Activated B cell treated with CpG ODN at 0.5 μM for 24 hours (primary cell): ENCODE measurements around the gene CEP72. TPM values are rescaled to one million over a fixed set of nuclear protein-coding genes. Genes with fewer than 3 reads are reported as not detected.

ENCODE experiments used
- ATAC-seq: fragments of 200-7000 bp; cut with Tn5 transposase; one replicate; pipeline ENCODE4 v1.10.0; 2021; ENCODE audit warnings: low read depth, mild to moderate bottlenecking, moderate library complexity
- CTCF ChIA-PET: fragments of 350-600 bp; sonication (Branson Sonifier 250); formaldehyde crosslinking; loops from one replicate; lab custom pipeline; 2021; ENCODE audit warnings: antibody characterized with exemption; lab: Charles Lee
- POLR2A ChIA-PET: fragments of 350-600 bp; sonication (Branson Sonifier 250); formaldehyde crosslinking; loops from one replicate; lab custom pipeline; 2021; ENCODE audit warnings: antibody characterized with exemption; lab: Charles Lee
- DNase-seq: peaks from one replicate; pipeline ENCODE4 v3.0.0; 2022
- H3K27ac Mint-ChIP-seq: one replicate; pipeline ENCODE4 v1.8.0; 2020; ENCODE audit warnings: mixed read lengths
- H3K27me3 Mint-ChIP-seq: one replicate; pipeline ENCODE4 v1.8.0; 2021; ENCODE audit warnings: mixed read lengths
- H3K36me3 Mint-ChIP-seq: one replicate; pipeline ENCODE4 v1.8.0; 2021; ENCODE audit warnings: low read depth, mixed read lengths
- H3K4me1 Mint-ChIP-seq: one replicate; pipeline ENCODE4 v1.8.0; 2021; ENCODE audit warnings: mixed read lengths
- H3K4me3 Mint-ChIP-seq: one replicate; pipeline ENCODE4 v1.8.0; 2020; ENCODE audit warnings: mild to moderate bottlenecking, mixed read lengths
- H3K9me3 Mint-ChIP-seq: one replicate; pipeline ENCODE4 v1.8.0; 2020; ENCODE audit warnings: mixed read lengths
- CTCF ChIP-seq: fragments of 200-600 bp; IDR thresholded peaks from one replicate; pipeline ENCODE4 v1.8.0; 2022; ENCODE audit warnings: antibody characterized with exemption, mild to moderate bottlenecking
- intact Hi-C: fragments of 100-400 bp; cut with micrococcal nuclease; formaldehyde crosslinking; loops from one replicate; pipeline ENCODE4 v1.15.1; 2024
- total RNA-seq: library from RNA; stranded (reverse); gene quantifications from 2 replicates; pipeline ENCODE4 v1.2.3, GENCODE V29; 2022

The CEP72 gene
- total RNA-seq, 1 donor from 2014 or later = 17.4 TPM

DNA sequence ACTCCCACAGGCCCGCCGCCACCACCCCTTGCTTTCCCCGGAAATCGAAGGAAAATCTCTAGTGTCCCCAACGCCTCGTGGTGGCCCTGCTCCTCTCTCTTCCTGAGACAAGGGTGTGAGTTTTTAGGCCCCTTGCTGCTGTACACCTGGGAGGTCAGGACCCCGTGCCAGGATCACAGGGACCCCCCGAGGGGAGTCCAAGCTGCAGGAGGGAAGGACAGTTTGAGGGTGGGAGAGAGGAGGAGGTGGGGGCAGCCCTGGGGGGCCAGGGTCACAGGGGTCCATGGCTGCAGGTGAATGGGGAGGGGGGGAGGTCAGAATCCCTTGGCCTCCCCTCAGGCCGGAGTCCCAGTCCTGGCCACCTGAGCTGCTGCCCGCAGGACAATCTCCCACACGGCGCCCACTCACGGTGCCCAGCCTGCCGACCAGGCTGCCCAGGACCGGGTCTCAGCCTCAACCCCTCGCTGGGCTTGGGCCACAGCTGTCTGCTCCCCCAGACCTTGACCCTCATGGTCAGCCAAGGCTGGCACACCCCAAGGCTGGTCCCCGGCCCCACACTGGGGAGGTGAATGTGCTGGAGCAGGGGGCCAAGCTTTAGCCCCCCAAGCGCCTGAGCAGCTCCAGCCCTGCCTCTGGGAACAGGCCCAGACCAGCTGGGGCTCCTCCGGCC lies 61.2 kb downstream of the CEP72 start:
- POLR2A ChIA-PET = no interaction called here
- CTCF ChIA-PET = interaction anchor here (1.2 to 1.5 kb wide), 3 partner anchors 225 to 230 kb away, joined by 3 to 8 read pairs (median 3); no protein-coding TSS in a partner anchor
- ATAC-seq = no peak
- H3K4me1 Mint-ChIP-seq = peaks cover 13% of the 10 kb centered on the region
- H3K4me3 Mint-ChIP-seq = no peak overlapping the region
- no peaks in the 10 kb centered on the region for H3K9me3 Mint-ChIP-seq
- intact Hi-C loops = loop anchor here (5.0 kb wide), 3 partner anchors 226 to 494 kb away; no protein-coding TSS in a partner anchor
- H3K27me3 Mint-ChIP-seq = peaks cover 8% of the 10 kb centered on the region
- no peak for TF ChIP-seq CTCF
- DNase-seq = peak; percentile 14
- no peak overlapping the region for H3K27ac Mint-ChIP-seq
- H3K36me3 Mint-ChIP-seq = no peaks in the 10 kb centered on the region

DNA sequence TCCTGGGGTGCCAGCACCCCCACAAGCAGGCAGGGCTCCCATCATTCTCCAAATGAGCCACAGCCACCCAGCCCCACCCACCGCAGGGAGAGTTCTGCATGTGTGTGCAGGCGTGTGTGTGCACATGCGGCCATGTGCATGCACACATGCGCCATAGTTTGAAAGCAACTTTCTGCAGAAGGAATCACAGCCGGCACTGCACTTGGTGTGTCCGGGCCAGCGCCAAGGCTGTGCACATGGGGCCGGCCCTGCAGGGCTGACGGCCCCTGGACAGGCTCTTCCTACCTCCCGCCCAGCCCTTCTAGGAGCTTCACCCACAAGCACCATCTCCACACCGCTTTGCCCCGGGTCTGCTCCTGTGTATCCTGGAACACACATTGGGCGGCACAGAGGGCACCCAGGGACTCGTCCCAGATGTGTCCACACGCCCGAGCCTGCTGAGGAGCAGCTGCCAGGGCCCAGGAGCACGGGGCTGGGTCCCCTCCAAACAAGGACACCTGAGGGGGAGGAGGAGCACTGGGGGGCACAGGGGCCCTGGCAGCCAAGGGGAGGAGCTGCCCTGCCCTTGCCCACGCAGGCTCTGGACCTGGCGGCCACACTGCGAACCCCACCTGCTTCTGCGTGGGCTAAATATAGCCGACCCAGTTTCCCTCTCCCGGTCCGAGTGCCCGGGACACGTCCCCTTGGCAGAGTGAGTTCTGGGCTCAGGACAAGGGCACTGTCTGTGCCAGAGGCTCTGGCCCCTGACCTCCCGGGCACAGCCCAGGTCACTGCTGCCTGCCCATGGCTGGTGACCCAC lies 61.9 kb downstream of the CEP72 start:
- no peak for TF ChIP-seq CTCF
- peaks cover 13% of the 10 kb centered on the region for H3K4me1 Mint-ChIP-seq
- ATAC-seq (no peak), DNase-seq (no peak)
- H3K27ac Mint-ChIP-seq = no peak overlapping the region
- no peaks in the 10 kb centered on the region for H3K36me3 Mint-ChIP-seq
- intact Hi-C loops = loop anchor here (5.0 kb wide), 3 partner anchors 227 to 493 kb away; no protein-coding TSS in a partner anchor
- POLR2A ChIA-PET = no interaction called here
- no peaks in the 10 kb centered on the region for H3K9me3 Mint-ChIP-seq
- no peak overlapping the region for H3K4me3 Mint-ChIP-seq
- CTCF ChIA-PET = interaction anchor here (1.2 to 1.5 kb wide), 2 partner anchors 226 kb away, joined by 3 read pairs; no protein-coding TSS in a partner anchor
- peaks cover 8% of the 10 kb centered on the region for H3K27me3 Mint-ChIP-seq

GRCh38 chr5:674630-675011 lies 62.5 kb downstream of the CEP72 start:
- ChIA-PET POLR2A (no interaction called here), CTCF (no interaction called here)
- peaks cover 13% of the 10 kb centered on the region for H3K4me1 Mint-ChIP-seq
- intact Hi-C loops = loop anchor here (5.0 kb wide), 3 partner anchors 227 to 493 kb away; no protein-coding TSS in a partner anchor
- DNase-seq (no peak), ATAC-seq (no peak)
- no peaks in the 10 kb centered on the region for H3K36me3 Mint-ChIP-seq
- no peak overlapping the region for H3K27ac Mint-ChIP-seq
- peaks cover 8% of the 10 kb centered on the region for H3K27me3 Mint-ChIP-seq
- no peak overlapping the region for H3K4me3 Mint-ChIP-seq
- no peak for TF ChIP-seq CTCF
- no peaks in the 10 kb centered on the region for H3K9me3 Mint-ChIP-seq

DNA sequence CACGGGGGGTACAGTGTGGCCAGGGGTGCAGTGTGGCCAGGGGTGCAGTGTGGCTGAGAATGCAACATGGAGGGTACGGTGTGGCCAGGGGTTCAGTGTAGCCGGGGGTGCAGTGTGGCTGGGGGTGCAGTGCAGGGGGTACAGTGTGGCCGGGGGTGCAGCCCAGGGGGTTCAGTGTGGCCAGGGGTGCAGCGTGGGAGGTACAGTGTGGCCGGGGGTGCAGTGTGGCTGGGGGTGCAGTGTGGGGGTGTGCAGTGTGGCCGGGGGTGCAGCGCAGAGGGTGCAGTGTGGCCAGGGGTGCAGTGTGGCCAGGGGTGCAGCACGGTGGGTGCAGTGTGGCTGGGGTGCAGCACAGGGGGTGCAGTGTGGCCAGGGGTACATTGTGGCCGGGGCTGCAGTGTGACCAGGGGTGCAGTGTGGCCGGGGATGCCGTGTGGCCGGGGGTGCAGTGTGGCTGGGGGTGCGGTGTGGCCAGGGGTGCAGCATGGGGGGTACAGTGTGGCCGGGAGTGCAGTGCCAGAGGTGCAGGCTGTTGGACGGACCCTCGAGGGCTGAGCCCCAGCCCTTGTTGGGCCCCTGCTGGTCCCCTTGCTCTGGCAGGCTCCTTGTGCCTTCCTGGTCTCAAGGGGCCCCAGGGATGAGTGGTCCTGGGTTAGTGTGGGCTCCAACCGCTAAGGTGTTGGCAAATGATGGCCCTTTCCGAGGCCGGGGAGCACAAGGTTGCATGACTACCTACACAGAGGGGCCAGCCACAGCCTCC lies 63.2 kb downstream of the CEP72 start:
- no peak for TF ChIP-seq CTCF
- peaks cover 13% of the 10 kb centered on the region for H3K4me1 Mint-ChIP-seq
- intact Hi-C loops = no loop called here
- CTCF ChIA-PET = no interaction called here
- H3K27me3 Mint-ChIP-seq = peaks cover 8% of the 10 kb centered on the region
- ATAC-seq = no peak
- POLR2A ChIA-PET = no interaction called here
- no peak overlapping the region for H3K27ac Mint-ChIP-seq
- DNase-seq = no peak
- H3K4me3 Mint-ChIP-seq = no peak overlapping the region
- H3K9me3 Mint-ChIP-seq = no peaks in the 10 kb centered on the region
- H3K36me3 Mint-ChIP-seq = no peaks in the 10 kb centered on the region
